CD4-positive, alpha-beta T cell treated with Interleukin-12 subunit alpha and Interleukin-12 subunit beta, for 1 hour (primary cell): Measurements from ENCODE around the gene IGBP1.
A peak's percentile ranks its signal among the peaks of the same experiment; 100 is the strongest.
"Not testable (repeated sequence)": the region's sequence is repeated elsewhere in the genome, so short reads cannot be mapped to it uniquely, and the experiment has no call there.

Experiments
- DNase-seq: peaks from one replicate; pipeline ENCODE4 v3.0.0-alpha.2; 2020

Gene IGBP1

DNA sequence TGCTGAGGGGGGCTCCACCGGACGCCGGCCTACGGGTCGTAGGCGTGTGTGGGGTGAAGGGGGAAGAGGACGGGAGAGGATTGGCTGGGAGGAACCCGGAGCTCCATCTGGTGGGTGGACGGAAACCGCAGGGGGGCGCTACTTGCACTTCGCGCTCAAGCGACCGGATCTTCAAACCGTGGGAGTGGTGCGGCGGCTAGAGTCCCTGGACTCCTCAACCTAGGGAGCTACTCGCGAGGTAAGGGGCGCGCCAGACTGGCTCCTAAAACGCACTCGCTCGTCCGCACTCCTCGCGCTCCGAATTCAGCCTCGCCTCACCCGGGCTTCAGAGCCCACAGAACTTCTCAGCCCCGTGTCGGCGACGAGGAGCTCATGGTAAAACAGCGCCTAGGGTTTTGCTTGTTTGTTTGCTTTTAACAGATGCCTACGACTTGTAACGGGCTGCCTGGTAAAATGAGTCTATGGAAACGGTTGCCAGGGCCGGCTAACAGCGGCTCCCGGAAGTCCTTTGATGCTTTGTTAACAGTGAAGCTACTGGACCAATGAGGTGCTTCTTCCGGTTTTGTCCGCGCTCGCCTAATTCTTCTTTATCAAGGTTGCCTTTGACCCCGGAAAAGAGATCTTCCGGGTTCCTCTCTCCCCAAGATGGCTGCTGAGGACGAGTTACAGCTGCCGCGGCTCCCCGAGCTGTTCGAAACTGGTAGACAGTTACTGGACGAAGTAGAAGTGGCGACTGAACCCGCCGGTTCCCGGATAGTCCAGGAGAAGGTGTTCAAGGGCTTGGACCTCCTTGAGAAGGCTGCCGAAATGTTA, at the start of gene IGBP1:
TSS of gene IGBP1 (plus strand) at position 145 of the 813 bp plus-strand sequence. CDS start at position 646, 501 bp downstream.
- DNase-seq = peak; percentile 86

DNA sequence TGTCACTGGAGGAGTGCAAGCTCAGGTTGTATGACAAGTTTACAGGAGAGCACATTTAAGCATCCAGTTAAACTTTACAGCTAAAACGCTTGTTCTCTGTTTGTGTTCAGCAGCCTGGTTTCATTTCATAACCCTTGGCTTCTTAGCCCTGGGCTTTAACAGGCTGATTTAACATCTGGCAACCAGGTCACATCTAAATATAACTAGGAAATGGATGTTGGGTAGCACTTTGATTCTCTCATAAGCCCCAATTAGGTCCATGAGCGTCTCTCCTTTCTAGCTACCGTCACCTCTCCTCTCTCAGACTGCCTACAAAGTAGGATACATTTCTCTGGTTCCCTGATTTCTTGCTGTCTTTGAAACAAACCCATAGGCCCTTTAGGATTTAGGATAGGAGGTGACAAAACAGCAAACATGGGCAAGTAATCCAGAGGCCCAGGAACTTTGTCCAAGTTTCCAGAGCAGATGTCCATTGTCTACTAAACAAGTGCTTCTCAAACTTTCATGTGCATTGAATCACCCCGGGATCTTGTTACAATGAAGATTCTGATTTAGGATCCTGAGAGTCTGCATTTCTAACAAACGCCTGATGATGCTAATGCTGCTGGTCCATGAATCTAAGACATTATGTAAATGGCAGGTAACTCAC, 48.5 kb upstream of the IGBP1 start:
- no peak for DNase-seq

DNA sequence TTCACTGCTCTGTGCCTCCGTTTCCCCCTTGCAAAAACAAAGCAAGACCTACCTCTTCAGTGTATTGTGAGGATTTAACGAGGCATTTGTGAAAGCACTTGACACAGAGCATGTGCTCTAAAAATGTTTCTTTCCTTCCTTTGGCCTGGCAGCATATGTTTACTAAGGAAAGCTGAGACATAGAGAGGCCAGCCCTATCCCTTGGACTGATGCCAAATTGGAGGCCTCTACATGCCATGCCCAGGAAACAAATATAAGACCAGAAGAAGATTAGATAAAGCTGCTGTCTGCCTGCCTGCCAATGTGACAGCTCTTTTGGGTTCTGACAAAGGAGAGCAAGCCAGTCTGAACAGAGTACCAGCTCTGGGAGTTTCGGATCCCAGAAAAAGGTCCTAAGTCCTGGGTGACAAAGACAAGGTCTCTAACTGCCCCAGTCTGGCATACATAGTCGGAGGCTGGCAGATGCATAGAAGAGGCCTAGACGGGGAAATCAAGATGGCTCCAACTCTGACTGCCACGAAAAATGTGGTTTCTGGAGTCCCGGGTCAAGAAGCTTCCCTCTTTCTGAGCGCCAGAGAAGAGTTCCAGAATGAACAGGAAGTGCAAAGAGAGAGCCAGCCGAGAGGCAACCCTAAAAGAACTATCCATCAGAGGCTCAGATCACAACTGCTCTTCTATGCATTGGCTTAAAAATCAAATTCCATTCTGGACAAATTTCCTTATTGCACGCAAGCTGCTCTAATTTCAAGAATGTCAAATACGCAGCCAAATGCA, 45.2 kb upstream of the IGBP1 start:
- no peak for DNase-seq

DNA sequence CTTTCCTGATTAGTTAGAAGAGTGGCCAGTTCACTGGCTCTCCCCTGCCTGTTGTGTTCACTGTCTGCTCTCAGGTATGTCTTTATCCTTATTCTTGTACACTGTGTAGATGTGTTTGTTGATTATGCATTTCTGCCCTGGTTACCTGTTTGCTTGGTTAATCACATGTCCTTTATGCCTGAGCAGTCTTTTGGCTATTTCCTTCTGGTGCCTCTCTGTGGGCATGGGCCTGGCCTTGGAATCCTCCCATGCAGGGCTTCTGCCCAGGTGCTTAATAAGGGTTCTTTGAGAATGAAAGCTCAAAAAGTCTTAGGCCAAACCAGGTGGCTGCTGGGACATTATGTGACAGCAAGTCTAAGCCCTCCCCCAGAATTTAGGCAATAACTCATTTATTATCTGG, 44.5 kb upstream of the IGBP1 start:
- no peak for DNase-seq

- DNase-seq = no peak
These were observed 43.5 kb upstream of the IGBP1 start for GRCh38 chrX:70089604-70090297.

- no peak for DNase-seq
These were observed 41.0 kb upstream of the IGBP1 start for GRCh38 chrX:70092247-70092646.

DNA sequence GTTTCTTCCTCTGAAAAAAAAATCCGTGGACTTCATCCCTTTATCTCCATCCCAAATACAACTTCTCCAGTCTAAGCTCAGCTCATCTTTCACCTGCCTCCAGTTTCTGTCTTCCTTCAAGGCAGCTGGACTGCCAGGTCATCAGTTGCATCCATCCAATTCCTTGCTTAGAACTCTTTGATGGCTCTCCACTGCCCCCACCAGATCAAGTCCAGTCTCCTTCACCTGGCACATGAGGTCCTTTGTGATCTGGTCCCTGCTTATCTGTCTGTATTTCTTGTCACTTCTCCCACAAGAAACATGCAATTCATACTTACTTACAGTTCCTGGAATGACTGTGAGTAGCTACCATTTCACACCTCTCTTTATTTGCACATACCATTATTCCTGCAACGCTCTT, 37.2 kb upstream of the IGBP1 start:
- no peak for DNase-seq

DNA sequence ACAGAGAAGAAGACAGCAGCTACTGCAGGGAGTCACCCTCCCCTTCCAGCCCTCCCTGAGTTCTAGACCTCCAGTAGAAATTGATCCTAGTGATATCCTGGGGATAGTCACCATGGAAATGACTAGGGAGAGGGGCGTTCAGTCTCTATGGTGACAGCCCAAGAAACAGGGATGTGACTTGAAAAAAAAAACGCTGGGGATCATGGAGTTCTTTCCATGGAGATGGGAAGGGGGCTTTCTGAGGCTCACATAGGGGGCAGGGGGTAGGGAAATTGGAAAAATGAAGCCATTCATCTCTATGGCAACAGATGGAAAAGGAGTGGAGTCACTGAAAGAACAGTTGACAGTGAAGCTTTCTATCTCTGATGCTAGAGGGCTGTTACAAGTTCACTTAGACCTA, 28.0 kb upstream of the IGBP1 start:
- DNase-seq = no peak

DNA sequence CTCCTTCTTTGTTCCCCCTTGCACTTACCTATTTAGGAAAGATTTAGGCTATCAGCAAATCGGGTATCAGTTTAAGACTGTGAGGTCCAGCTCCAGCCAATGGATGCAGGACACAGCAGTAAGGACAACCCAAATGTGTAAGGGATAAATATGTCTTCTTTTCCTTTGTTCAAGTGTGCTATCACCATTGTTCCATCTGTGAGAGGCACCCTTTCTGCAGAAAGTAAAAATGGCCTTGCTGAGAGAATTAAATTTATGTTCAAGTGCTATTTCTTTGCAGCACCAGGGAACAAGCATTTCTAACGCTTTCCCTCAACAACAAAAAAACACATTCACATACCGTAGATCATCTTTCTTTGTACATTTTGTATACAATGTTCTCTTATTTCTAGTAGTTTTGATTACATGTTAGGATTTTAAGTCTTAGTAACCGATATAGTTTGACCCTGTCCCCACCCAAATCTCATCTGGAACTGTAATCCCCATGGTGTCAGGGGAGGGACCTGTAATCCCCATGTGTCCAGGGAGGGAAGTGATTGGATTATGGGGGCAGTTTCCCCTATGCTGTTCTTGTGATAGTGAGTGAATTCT, 21.7 kb upstream of the IGBP1 start:
- not testable (repeated sequence) for DNase-seq

DNA sequence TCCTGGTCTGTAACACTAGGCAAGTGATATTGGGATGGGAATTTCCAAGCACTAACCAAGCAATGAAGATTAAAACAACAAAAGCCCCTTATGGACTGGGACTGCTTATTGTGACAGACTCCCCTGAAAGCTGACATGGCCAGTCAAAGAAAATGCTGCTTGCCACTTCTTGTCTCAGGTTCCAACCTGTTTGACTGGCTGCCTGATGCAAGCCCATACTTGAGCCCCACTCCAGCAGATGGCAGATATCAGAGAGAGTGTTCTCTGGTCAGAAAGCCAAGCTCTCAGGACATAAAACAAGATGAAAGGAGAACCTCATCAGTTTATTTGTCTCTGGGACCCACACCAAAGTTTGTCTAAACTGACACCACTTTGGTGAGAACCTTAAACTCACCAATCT, 15.5 kb upstream of the IGBP1 start:
- no peak for DNase-seq

- not testable (repeated sequence) for DNase-seq
These were observed 10.2 kb upstream of the IGBP1 start for GRCh38 chrX:70123014-70123413.

DNA sequence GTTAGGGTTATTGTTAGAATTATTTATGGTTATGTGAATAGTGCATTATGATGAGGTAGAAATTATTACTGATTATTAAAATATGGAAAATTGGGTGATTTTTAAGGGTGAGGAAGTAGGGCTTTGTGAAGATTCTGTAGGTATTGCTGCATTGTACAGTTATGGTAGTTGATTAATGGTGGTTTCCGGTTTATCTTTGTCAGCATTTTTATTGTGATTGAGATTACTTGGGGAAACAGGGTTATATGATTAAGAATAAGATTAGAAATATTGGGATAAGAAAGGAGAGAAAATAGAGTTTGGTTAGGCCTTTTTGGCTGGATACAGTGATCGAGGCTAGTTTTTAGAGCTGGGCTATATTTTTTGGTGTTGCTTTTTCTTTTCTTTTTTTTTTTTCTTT, 8.6 kb upstream of the IGBP1 start:
- no peak for DNase-seq

DNA sequence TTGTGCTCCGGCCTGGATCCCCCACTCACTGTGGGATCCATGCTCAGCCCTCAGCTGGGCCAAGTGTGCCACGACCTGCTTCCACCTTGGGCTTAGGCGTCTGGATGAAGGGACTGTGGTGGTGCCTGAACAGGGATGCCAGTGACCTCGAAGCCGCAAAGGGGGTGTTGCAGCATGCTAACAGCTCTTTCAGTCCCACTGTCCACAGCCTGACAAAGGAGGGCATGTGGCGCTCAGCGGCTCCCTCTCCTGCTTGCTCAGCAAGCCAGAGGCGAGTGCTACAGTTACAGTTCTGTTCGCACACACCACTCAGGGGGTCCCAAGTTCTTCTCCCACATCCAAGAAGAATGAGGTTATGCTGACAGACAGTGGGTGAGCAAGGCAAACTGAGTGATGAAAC, 5.2 kb upstream of the IGBP1 start:
- no peak for DNase-seq

DNA sequence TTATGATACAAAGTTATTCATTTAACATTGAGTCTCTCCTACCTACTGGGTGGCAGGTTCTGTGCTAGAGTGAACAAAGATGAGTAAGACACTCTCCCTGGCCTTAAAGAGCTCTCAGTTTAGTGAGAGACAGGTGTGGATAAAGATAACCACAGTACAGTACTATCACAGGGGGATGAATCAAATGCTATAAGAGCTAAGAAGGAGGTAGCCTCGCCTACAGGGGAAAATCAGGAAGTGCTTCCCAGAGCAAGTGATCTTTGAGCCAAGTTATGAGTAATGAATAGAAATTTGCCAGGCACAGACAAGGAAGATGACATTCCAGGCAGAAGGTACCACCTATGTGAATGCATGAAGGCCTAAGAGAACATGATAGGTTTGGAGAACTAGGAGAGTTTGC, 3.4 kb upstream of the IGBP1 start:
- DNase-seq = no peak

DNA sequence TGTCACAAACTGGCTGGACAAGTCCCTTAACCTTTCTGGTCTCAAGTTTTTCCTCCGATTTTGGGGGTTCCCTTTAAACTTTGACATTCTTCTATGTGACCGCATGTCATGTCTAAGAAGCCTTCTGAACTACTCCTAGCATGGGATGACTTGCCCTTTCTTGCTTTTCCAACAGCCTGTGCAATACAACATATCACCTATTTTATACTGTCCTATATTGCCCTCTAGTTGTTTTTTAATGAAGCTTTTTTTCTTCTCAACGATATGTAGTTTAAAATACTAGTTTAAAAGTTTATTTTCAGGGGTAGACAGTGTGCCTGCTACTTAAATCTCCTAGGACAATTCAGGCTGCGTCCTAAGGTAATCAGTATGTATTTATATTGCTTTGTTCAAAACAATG, 1.0 kb upstream of the IGBP1 start:
- no peak for DNase-seq

GRCh38 chrX:70132877-70133302, 357 bp upstream of the IGBP1 start:
- DNase-seq = peak; percentile 36

DNA sequence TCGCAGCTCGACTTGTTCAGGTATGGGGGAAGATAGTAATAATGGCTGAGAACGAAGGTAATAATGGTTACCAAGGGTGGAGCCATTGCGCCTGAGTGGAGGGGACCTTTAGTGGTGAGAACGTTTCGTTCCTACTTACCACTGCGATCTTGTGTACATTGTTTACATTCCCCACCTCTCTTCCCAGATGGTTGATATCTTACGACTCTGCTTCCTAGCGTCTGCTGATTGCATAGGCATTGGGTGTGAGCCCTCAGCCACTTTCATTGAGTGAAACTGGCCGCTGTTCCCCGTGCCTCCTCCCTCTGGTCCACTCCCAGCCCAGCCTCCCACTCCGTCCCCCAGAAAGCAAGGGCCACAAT, 850 bp downstream of the IGBP1 start:
- DNase-seq = no peak

- no peak for DNase-seq
These were observed 5.4 kb downstream of the IGBP1 start for GRCh38 chrX:70138622-70139021.

DNA sequence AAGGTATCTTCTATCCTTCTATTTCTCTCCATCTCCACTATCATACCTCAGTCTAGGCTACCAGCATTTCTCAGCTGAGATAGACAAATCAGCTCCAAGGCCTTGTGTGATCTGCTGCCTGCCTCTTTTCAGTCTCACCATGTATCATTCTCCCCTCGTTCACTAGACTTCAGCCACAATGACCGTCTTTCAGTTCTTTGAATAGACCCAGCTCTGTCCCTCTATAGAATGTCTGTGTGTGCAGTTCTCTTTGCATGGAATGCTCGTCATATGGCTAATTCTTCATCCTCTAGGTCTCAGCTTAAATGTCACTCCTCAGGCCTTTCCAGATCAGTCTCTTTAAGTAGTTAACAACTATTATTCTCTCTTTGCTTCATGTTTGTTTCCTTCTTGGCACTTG, 6.5 kb downstream of the IGBP1 start:
- DNase-seq = no peak

GRCh38 chrX:70141373-70141772, 8.1 kb downstream of the IGBP1 start:
- no peak for DNase-seq

- DNase-seq = no peak
These were observed 33.6 kb downstream of the IGBP1 start for GRCh38 chrX:70166601-70167590.
